Measurements from ENCODE around the gene FBXW9. TPM values are rescaled to one million over a fixed set of nuclear protein-coding genes. Genes with fewer than 3 reads are reported as not detected.

FBXW9 gene
- total RNA-seq, 1 donor from 2014 or later, result 8.0 TPM

DNA sequence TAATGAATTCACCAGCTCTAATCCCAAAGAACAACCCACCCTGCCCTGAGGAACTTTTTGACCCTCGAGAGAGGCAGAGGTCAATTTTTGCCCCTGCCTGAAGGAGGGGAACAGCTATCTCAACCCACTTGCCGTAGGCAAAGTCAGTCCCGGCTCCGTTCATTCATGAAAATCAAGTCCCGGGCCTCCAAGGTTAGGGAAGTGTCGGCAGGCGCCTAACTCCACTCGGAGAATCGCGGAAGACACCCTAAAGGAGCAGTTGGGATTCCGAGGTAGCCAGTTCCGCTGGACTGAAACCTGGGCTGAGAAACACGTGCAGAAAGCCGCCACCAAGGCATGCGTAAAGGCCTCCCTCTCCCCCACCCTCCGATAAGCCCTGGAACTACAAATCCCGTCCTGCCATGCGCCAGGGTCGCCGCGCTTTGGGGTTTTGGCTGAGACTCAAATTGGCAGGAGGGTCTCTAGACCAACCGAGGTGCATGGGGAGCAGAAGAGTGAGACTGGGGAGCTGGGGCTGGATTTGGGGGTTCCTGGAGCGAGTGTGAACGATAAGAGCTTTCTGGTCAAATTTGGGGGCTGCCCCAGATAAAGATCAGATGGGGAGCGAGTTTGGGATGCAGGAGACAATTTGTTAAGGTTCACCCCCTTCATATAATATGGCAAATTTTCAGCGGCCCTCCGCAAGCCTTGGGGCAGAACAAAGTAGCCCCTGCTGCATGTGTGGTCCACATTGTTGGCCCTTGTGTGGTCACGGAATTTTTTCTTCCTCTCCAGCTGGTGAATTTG, 27.4 kb upstream of the FBXW9 start, which contains the start of gene TNPO2:
TSS of gene TNPO2 (minus strand) at position 292 of the 786 bp plus-strand sequence. CDS start 2,955 bp downstream, outside the sequence.
- peak; percentile 69 for DNase-seq (ENCODE audit: low spot score)
- Mint-ChIP-seq H3K4me1 (ENCODE audit: unreplicated experiment) (peaks cover 27% of the 10 kb centered on the region), H3K27ac (ENCODE audit: unreplicated experiment) (peak within 1 kb of the TSS; percentile 95), H3K4me3 (ENCODE audit: unreplicated experiment) (peak within 1 kb of the TSS; percentile 93), H3K36me3 (ENCODE audit: low read depth, unreplicated experiment) (peaks cover 10% of the 10 kb centered on the region), H3K27me3 (ENCODE audit: unreplicated experiment) (peaks cover 14% of the 10 kb centered on the region), H3K9me3 (ENCODE audit: unreplicated experiment) (no peaks in the 10 kb centered on the region)
- TF ChIP-seq, protein P1, sequence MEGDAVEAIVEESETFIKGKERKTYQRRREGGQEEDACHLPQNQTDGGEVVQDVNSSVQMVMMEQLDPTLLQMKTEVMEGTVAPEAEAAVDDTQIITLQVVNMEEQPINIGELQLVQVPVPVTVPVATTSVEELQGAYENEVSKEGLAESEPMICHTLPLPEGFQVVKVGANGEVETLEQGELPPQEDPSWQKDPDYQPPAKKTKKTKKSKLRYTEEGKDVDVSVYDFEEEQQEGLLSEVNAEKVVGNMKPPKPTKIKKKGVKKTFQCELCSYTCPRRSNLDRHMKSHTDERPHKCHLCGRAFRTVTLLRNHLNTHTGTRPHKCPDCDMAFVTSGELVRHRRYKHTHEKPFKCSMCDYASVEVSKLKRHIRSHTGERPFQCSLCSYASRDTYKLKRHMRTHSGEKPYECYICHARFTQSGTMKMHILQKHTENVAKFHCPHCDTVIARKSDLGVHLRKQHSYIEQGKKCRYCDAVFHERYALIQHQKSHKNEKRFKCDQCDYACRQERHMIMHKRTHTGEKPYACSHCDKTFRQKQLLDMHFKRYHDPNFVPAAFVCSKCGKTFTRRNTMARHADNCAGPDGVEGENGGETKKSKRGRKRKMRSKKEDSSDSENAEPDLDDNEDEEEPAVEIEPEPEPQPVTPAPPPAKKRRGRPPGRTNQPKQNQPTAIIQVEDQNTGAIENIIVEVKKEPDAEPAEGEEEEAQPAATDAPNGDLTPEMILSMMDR (IDR thresholded peaks at IDR 0.05; ENCODE audit: unreplicated experiment), result no peak

DNA sequence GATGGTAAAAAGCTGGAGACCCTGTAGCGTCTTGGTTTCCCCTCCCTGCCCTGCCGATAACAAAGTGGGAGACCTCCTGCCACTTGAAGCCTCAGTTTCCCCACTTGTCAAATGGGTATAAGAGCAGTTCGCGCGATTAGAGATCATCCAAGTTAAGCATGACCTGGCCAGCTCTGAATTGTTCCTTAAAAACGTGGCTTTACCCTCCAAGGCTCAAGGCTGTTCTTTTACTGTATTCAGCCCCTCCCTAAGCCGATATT, 26.9 kb upstream of the FBXW9 start:
- DNase-seq (ENCODE audit: low spot score), result no peak
- TF ChIP-seq, protein P1 (IDR thresholded peaks at IDR 0.05; ENCODE audit: unreplicated experiment), result no peak

DNA sequence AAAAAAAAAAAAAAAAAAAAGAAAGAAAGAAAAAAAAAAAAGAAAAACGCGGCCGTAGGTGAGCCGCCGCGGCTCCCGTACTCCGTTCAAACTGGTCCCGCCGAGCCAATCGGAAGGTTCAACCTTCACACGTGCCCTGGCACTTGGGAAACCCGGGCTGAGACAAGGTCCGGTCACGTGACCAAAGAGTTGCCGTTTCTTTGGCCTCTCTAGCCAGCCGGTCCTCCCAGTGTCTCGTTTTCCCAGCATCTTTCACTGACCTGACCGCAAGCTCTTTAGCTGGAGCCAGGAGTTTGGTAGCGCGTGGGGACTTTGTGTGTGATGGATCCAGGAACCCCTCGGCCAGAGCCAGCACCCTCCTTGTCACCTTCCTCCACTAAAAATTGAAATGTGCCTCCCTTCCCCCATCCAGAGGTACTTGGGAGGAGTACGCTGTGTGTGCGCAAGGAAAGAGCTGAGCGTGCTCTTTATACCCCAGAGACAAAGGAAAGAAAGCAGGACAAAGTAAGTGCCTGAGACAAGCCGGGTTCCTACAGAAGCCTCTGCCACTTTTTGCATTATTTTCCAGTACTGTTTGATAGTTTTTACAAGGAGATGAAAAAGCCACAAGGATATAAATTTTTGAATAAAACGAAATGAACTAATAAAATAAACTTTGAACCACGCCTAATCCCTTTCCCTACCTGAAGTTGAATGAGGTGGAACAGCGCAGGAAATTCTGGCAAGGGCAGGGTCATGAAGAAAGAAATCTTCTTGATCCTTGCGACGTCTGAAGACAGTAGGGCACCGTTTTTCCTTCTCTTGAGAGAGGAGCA, 26.3 kb upstream of the FBXW9 start:
- TF ChIP-seq, protein P1 (IDR thresholded peaks at IDR 0.05; ENCODE audit: unreplicated experiment), result no peak
- Mint-ChIP-seq H3K4me3 (ENCODE audit: unreplicated experiment) (peak overlapping the region; percentile 93), H3K9me3 (ENCODE audit: unreplicated experiment) (no peaks in the 10 kb centered on the region), H3K27ac (ENCODE audit: unreplicated experiment) (peak overlapping the region; percentile 95), H3K4me1 (ENCODE audit: unreplicated experiment) (peaks cover 27% of the 10 kb centered on the region), H3K36me3 (ENCODE audit: low read depth, unreplicated experiment) (peaks cover 11% of the 10 kb centered on the region), H3K27me3 (ENCODE audit: unreplicated experiment) (peaks cover 15% of the 10 kb centered on the region)
- DNase-seq (ENCODE audit: low spot score), result peak; percentile 91

More for the DNA sequence above, 26.9 kb upstream of the FBXW9 start:
- Mint-ChIP-seq H3K4me1 (ENCODE audit: unreplicated experiment) (peaks cover 27% of the 10 kb centered on the region), H3K4me3 (ENCODE audit: unreplicated experiment) (peak overlapping the region; percentile 93), H3K27me3 (ENCODE audit: unreplicated experiment) (peaks cover 15% of the 10 kb centered on the region), H3K9me3 (ENCODE audit: unreplicated experiment) (no peaks in the 10 kb centered on the region), H3K27ac (ENCODE audit: unreplicated experiment) (peak overlapping the region; percentile 95), H3K36me3 (ENCODE audit: low read depth, unreplicated experiment) (peaks cover 14% of the 10 kb centered on the region)

DNA sequence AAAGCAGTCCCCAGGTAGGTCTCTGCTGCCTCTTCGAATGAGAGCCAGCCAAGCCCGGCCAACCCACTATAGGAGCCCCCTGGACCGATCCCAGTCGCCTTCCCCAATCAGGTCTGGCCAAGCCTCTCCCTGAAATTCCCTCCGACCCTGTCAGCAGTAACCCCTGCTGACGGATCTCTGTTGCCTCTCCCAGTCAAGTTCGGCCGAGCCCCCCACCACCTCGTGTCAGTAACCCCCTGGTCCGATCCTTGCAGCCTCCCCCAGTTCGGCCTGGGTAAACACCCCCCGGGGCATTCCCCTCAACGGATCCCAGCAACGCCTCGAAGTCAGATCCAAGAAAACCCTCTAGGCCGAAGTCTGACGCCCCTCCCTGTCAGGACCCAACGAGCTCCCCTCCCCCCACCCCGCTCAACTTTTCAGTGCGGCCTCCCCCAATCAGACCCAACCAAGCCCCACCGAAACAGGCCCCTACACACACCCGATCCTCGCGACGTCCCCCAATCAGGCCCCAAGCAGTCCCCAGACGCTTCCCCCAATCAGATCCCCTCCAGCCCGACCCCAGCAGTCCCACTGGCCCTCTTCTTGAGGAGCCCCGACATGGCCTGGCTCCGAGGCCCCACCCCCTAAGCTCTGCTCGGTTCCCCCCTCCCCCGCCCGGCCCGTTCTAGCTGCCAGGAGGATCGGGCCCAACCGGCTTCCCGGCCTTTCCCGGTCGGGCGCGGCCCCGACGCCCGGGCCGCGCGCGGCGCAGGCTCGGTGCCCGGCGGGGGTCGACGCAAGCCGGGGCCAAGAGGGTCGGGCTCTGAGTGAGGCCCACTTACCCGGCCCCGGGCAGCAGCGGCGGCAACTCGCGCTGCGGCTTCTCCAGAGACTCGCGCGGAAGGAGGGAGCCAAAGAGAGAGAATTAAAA, 25.5 kb upstream of the FBXW9 start:
- Mint-ChIP-seq H3K9me3 (ENCODE audit: unreplicated experiment) (no peaks in the 10 kb centered on the region), H3K27ac (ENCODE audit: unreplicated experiment) (peak overlapping the region; percentile 96), H3K4me1 (ENCODE audit: unreplicated experiment) (peaks cover 27% of the 10 kb centered on the region), H3K27me3 (ENCODE audit: unreplicated experiment) (peaks cover 15% of the 10 kb centered on the region), H3K4me3 (ENCODE audit: unreplicated experiment) (peak overlapping the region; percentile 98), H3K36me3 (ENCODE audit: low read depth, unreplicated experiment) (peaks cover 11% of the 10 kb centered on the region)
- TF ChIP-seq, protein P1 (IDR thresholded peaks at IDR 0.05; ENCODE audit: unreplicated experiment), result no peak
- DNase-seq (ENCODE audit: low spot score), result peak; percentile 68

Measured in endothelial cell (in vitro differentiated cells).